SK-N-SH treated with all-trans-retinoic acid at 6 μM for 48 hours (cell line): Measurements from ENCODE around the gene ACKR3.

Experiments
- ATAC-seq: fragments of 200-7000 bp; cut with Tn5 transposase; 3 replicates; pipeline ENCODE4 v1.9.1; 2020; ENCODE audit warnings: mild to moderate bottlenecking, moderate library complexity
- BACH2 ChIP-seq: fragments of 250-450 bp; sonication (Bioruptor Pico); IDR thresholded peaks from 2 replicates; pipeline ENCODE4 v1.9.0; 2021; ENCODE audit warnings: mild to moderate bottlenecking, borderline replicate concordance
- ESRRG ChIP-seq: fragments of 250-450 bp; sonication (Bioruptor Pico); IDR thresholded peaks from 2 replicates; pipeline ENCODE4 v1.6.1; 2021; ENCODE audit warnings: mild to moderate bottlenecking
- GLIS3 ChIP-seq: fragments of 250-450 bp; sonication (Bioruptor Pico); IDR thresholded peaks from 2 replicates; pipeline ENCODE4 v1.5.0; 2020; ENCODE audit warnings: mild to moderate bottlenecking, moderate library complexity
- ISL1 ChIP-seq: fragments of 250-450 bp; sonication (Bioruptor Pico); IDR thresholded peaks from 2 replicates; pipeline ENCODE4 v2.1.2; 2022; ENCODE audit warnings: mild to moderate bottlenecking, moderate library complexity
- OSR1 ChIP-seq: fragments of 250-450 bp; sonication (Bioruptor Pico); IDR thresholded peaks from 2 replicates; pipeline ENCODE4 v1.8.0; 2022; ENCODE audit warnings: moderate library complexity, mild to moderate bottlenecking, inconsistent platforms
- PPARA ChIP-seq: fragments of 250-450 bp; sonication (Bioruptor Pico); IDR thresholded peaks from 2 replicates; pipeline ENCODE4 v1.5.0; 2020; ENCODE audit warnings: mild to moderate bottlenecking, borderline replicate concordance
- RARB ChIP-seq: fragments of 250-450 bp; sonication (Bioruptor Pico); IDR thresholded peaks from 2 replicates; pipeline ENCODE4 v1.8.0; 2021; ENCODE audit warnings: mild to moderate bottlenecking, moderate library complexity
- SNAI2 ChIP-seq: fragments of 250-450 bp; sonication (Bioruptor Pico); IDR thresholded peaks from 2 replicates; pipeline ENCODE4 v1.5.0; 2020; ENCODE audit warnings: mild to moderate bottlenecking, moderate library complexity
- TCF4 ChIP-seq: fragments of 250-450 bp; sonication (Bioruptor Pico); IDR thresholded peaks from 2 replicates; pipeline ENCODE4 v1.8.0; 2021; ENCODE audit warnings: mild to moderate bottlenecking, moderate library complexity, borderline replicate concordance
- TOX ChIP-seq: fragments of 250-450 bp; sonication (Bioruptor Pico); IDR thresholded peaks from 2 replicates; pipeline ENCODE4 v1.8.0; 2021; ENCODE audit warnings: mild to moderate bottlenecking, moderate library complexity, borderline replicate concordance
- ZC3H10 ChIP-seq: fragments of 250-450 bp; sonication (Bioruptor Pico); IDR thresholded peaks from 2 replicates; pipeline ENCODE4 v1.5.1; 2021; ENCODE audit warnings: mild to moderate bottlenecking, moderate library complexity
- ZFP3 ChIP-seq: fragments of 250-450 bp; sonication (Bioruptor Pico); IDR thresholded peaks from 2 replicates; pipeline ENCODE4 v1.5.0; 2020; ENCODE audit warnings: mild to moderate bottlenecking, moderate library complexity
- ZNF565 ChIP-seq: fragments of 450-650 bp; formaldehyde crosslinking; conservative IDR thresholded peaks from 2 replicates; pipeline ENCODE4 v1.5.0; 2020; ENCODE audit warnings: low read depth, mild to moderate bottlenecking, moderate library complexity
- ZNF8 ChIP-seq: fragments of 450-650 bp; formaldehyde crosslinking; IDR thresholded peaks from 2 replicates; pipeline ENCODE4 v1.5.0; 2020; ENCODE audit warnings: mild to moderate bottlenecking, moderate library complexity
- TF ChIP-seq, protein P1 (sequence below): fragments of 250-450 bp; sonication (Bioruptor Pico); IDR thresholded peaks from 2 replicates; pipeline ENCODE4 v1.8.0; 2020; ENCODE audit warnings: mild to moderate bottlenecking, moderate library complexity, borderline replicate concordance
- TF ChIP-seq, protein P2 (sequence below): fragments of 250-450 bp; sonication (Bioruptor Pico); IDR thresholded peaks from 2 replicates; pipeline ENCODE4 v1.5.1; 2021; ENCODE audit warnings: mild to moderate bottlenecking, moderate library complexity
- TF ChIP-seq, protein P3 (sequence below): fragments of 250-450 bp; sonication (Bioruptor Pico); IDR thresholded peaks from 2 replicates; pipeline ENCODE4 v1.8.0; 2021; ENCODE audit warnings: low read depth, mild to moderate bottlenecking, moderate library complexity, borderline replicate concordance
- TF ChIP-seq, protein P4 (sequence below): fragments of 250-450 bp; sonication (Bioruptor Pico); IDR thresholded peaks from 2 replicates; pipeline ENCODE4 v1.5.0; 2020; ENCODE audit warnings: mild to moderate bottlenecking, moderate library complexity
- TF ChIP-seq, protein P5 (sequence below): fragments of 250-450 bp; sonication (Bioruptor Pico); IDR thresholded peaks from 2 replicates; pipeline ENCODE4 v1.5.1; 2020; ENCODE audit warnings: low read depth, mild to moderate bottlenecking, moderate library complexity

Gene ACKR3

DNA sequence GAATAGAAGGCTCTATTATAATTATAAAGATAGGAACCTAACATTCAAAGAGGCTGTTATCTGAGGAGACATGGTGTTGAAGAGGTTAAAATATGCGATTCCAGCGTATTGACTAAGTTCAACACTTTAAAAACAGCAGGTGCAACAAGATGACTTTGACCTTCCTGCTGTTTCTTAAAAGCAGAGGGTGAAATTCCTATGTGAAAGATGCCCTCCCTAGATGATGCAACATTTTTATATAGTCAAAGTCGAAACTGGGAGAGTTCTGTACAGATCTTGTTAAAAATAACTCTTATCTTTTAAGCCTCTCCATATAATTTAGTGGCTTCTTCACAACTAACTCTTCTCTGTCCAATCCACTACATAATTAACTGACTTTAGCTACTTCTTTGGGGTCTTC lies 4.4 kb upstream of the ACKR3 start:
- TF ChIP-seq BACH2 (CRISPR knock-in tag) (no peak), ISL1 (CRISPR knock-in tag) (no peak)

DNA sequence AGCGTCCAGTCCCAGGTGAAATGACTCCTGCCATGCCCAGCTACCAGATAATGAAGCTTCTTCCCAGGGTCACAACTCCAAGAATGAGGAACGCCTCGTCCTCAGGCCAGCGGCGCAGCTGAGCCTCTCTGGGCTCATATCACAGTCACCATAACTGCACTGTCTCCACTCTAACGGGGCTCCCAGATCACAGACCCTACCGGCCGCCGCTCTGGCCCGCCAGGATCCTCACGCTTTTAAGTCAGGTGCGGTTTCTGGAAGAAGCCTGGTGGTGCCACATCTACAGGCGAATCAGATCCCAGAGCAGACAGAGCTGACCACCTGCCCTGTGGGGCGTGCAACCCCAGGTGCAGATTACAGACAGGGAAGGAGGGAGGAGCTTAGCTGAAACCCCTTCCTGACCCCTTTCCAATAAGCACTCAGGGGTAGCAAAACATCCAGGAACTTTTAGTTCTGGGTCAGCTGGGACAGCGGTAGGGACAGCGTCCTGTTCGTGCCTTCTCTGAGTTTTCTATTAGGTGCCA lies 3.7 kb upstream of the ACKR3 start:
- no peak for ATAC-seq
- no peak for TF ChIP-seq TOX (CRISPR knock-in tag)
- TF ChIP-seq ZNF8: no peak

More for the DNA sequence above, 4.4 kb upstream of the ACKR3 start:
- ATAC-seq: no peak

DNA sequence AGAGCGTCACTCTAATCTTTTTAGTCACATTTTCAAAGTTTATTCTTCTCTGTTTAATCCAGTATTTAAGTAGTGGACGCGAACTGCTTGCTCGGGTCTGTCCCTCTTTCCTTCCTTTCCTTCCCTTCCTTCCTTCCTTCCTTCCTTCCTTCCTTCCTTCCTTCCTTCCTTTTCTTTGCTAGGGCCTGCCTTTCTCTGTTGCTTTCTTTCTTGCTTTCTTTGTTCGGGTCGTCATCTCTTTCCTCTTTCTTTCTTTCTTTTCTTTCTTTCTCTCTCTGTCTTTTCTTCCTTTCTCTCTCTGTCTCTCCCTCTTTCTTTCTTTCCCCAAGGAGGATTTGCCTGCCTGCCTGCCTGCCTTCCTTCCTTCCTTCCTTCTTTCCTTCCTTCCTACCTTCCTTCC lies 3.0 kb upstream of the ACKR3 start:
- TF ChIP-seq, protein P1, sequence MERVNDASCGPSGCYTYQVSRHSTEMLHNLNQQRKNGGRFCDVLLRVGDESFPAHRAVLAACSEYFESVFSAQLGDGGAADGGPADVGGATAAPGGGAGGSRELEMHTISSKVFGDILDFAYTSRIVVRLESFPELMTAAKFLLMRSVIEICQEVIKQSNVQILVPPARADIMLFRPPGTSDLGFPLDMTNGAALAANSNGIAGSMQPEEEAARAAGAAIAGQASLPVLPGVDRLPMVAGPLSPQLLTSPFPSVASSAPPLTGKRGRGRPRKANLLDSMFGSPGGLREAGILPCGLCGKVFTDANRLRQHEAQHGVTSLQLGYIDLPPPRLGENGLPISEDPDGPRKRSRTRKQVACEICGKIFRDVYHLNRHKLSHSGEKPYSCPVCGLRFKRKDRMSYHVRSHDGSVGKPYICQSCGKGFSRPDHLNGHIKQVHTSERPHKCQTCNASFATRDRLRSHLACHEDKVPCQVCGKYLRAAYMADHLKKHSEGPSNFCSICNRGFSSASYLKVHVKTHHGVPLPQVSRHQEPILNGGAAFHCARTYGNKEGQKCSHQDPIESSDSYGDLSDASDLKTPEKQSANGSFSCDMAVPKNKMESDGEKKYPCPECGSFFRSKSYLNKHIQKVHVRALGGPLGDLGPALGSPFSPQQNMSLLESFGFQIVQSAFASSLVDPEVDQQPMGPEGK (CRISPR knock-in tag): no peak
- TF ChIP-seq ZNF565 (CRISPR knock-in tag): no peak
- no peak for TF ChIP-seq OSR1 (CRISPR knock-in tag)
- no peak for TF ChIP-seq TOX (CRISPR knock-in tag)
- TF ChIP-seq PPARA (CRISPR knock-in tag): no peak
- no peak for TF ChIP-seq ISL1 (CRISPR knock-in tag)
- TF ChIP-seq, protein P2, sequence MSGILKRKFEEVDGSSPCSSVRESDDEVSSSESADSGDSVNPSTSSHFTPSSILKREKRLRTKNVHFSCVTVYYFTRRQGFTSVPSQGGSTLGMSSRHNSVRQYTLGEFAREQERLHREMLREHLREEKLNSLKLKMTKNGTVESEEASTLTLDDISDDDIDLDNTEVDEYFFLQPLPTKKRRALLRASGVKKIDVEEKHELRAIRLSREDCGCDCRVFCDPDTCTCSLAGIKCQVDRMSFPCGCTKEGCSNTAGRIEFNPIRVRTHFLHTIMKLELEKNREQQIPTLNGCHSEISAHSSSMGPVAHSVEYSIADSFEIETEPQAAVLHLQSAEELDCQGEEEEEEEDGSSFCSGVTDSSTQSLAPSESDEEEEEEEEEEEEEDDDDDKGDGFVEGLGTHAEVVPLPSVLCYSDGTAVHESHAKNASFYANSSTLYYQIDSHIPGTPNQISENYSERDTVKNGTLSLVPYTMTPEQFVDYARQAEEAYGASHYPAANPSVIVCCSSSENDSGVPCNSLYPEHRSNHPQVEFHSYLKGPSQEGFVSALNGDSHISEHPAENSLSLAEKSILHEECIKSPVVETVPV: no peak
- TF ChIP-seq BACH2 (CRISPR knock-in tag): no peak
- TF ChIP-seq, protein P3, sequence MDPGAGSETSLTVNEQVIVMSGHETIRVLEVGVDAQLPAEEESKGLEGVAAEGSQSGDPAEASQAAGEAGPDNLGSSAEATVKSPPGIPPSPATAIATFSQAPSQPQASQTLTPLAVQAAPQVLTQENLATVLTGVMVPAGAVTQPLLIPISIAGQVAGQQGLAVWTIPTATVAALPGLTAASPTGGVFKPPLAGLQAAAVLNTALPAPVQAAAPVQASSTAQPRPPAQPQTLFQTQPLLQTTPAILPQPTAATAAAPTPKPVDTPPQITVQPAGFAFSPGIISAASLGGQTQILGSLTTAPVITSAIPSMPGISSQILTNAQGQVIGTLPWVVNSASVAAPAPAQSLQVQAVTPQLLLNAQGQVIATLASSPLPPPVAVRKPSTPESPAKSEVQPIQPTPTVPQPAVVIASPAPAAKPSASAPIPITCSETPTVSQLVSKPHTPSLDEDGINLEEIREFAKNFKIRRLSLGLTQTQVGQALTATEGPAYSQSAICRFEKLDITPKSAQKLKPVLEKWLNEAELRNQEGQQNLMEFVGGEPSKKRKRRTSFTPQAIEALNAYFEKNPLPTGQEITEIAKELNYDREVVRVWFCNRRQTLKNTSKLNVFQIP (CRISPR knock-in tag): no peak
- ATAC-seq: no peak

DNA sequence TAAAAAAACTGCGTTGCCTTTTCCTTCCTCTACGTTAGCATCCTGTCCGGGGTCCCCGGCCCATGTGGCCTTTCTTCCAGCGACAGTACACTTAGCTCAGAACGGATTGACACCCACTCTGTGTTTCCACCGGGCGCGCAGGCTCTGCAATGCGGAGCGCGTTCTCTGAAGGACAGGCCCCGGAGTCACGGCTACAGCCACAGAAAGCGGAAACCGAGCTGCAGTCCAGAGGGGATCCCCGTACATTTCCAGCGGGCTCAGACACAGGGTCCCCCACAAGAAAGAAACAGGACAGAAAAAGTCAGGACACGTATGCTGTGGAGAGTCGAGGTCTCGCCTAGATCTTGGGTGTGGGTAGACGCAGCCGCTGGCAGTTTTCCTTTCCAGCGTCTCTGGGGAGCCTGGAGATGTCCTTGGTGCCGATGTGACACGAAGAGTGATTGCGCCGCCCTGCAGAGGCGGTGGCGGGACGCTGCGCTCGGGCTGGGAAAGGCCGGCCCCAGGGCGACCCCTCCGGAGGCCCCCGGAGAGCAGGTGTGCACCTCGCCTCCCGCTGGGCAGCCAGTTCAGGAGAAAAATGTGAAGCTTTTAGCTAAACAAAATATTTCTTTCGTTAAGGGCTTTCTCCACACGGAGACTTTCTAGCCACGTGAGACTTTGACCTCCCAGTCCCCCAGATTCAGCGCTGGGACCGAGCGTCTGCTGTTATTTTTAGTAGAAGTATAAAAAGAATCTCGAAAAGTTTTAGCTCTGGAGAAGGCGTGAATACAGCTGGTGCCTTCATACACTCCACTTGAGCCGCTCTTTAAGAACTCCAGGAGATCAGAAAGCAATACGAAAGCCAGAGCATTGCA lies 1.3 kb upstream of the ACKR3 start:
- ATAC-seq: no peak
- TF ChIP-seq ZFP3 (CRISPR knock-in tag) (no peak), SNAI2 (no peak), BACH2 (CRISPR knock-in tag) (no peak), TCF4 (CRISPR knock-in tag) (no peak), ZNF8 (no peak), ZNF565 (CRISPR knock-in tag) (no peak), OSR1 (CRISPR knock-in tag) (no peak), ESRRG (CRISPR knock-in tag) (no peak), RARB (no peak), ZC3H10 (CRISPR knock-in tag) (no peak), TOX (CRISPR knock-in tag) (no peak), GLIS3 (CRISPR knock-in tag) (no peak)
- TF ChIP-seq, protein P4, sequence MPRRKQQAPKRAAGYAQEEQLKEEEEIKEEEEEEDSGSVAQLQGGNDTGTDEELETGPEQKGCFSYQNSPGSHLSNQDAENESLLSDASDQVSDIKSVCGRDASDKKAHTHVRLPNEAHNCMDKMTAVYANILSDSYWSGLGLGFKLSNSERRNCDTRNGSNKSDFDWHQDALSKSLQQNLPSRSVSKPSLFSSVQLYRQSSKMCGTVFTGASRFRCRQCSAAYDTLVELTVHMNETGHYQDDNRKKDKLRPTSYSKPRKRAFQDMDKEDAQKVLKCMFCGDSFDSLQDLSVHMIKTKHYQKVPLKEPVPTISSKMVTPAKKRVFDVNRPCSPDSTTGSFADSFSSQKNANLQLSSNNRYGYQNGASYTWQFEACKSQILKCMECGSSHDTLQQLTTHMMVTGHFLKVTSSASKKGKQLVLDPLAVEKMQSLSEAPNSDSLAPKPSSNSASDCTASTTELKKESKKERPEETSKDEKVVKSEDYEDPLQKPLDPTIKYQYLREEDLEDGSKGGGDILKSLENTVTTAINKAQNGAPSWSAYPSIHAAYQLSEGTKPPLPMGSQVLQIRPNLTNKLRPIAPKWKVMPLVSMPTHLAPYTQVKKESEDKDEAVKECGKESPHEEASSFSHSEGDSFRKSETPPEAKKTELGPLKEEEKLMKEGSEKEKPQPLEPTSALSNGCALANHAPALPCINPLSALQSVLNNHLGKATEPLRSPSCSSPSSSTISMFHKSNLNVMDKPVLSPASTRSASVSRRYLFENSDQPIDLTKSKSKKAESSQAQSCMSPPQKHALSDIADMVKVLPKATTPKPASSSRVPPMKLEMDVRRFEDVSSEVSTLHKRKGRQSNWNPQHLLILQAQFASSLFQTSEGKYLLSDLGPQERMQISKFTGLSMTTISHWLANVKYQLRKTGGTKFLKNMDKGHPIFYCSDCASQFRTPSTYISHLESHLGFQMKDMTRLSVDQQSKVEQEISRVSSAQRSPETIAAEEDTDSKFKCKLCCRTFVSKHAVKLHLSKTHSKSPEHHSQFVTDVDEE (CRISPR knock-in tag): no peak
- TF ChIP-seq, protein P1 (CRISPR knock-in tag): no peak
- TF ChIP-seq, protein P3 (CRISPR knock-in tag): no peak
- TF ChIP-seq, protein P5, sequence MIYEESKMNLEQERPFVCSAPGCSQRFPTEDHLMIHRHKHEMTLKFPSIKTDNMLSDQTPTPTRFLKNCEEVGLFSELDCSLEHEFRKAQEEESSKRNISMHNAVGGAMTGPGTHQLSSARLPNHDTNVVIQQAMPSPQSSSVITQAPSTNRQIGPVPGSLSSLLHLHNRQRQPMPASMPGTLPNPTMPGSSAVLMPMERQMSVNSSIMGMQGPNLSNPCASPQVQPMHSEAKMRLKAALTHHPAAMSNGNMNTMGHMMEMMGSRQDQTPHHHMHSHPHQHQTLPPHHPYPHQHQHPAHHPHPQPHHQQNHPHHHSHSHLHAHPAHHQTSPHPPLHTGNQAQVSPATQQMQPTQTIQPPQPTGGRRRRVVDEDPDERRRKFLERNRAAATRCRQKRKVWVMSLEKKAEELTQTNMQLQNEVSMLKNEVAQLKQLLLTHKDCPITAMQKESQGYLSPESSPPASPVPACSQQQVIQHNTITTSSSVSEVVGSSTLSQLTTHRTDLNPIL (CRISPR knock-in tag): no peak
